Endothelial cell of umbilical vein (primary cell): ENCODE data around the gene SMARCE1. TPM values are rescaled to one million over a fixed set of nuclear protein-coding genes. Genes with fewer than 3 reads are reported as not detected.

Source experiments
- BruUV-seq: library from RNA; stranded (reverse); fragments of 400-500 nt; replicated peaks from 2 replicates; lab custom pipeline; 2021; lab: Mats Ljungman, UMichigan
- CTCF ChIA-PET: fragments of 300-600, 350-600 bp; sonication (Branson Sonifier 250); formaldehyde crosslinking; loops from one replicate; lab custom pipeline; 2021; ENCODE audit warnings: antibody characterized with exemption, inconsistent platforms; lab: Charles Lee
- POLR2A ChIA-PET: fragments of 300-600, 350-600 bp; sonication (Branson Sonifier 250); formaldehyde crosslinking; loops from one replicate; lab custom pipeline; 2021; ENCODE audit warnings: antibody characterized with exemption, inconsistent platforms; lab: Charles Lee
- DNase-seq: peaks from one replicate; pipeline ENCODE4 v3.0.0-alpha.2; 2011; ENCODE audit warnings: low read depth, low spot score
- FAIRE-seq: peaks from 2 replicates; lab custom pipeline; 2011; peaks lifted over from hg19 to GRCh38; lab: Jason Lieb, UNC
- H2AFZ ChIP-seq: 2 replicates; pipeline ENCODE4 v1.6.0; 2012; ENCODE audit warnings: low read depth, low read length, control low read depth, inconsistent platforms
- H3K27ac ChIP-seq: 2 replicates; pipeline ENCODE4 v1.5.1; 2011; ENCODE audit warnings: low read depth, mild to moderate bottlenecking, control low read depth, low read length, moderate library complexity; ENCODE audit not compliant: insufficient read depth
- H3K27me3 ChIP-seq, 2 experiments: 2 replicates each; pipeline versions ENCODE4 v1.6.0 to v1.6.1; 2011; ENCODE audit warnings: low read length in 2 of 2, mixed read lengths in 1 of 2; ENCODE audit not compliant: control insufficient read depth in 2 of 2, insufficient read depth in 2 of 2
- H3K36me3 ChIP-seq, 2 experiments: 2 replicates in 1 of 2; 3 replicates in 1 of 2; pipeline ENCODE4 v1.5.1; 2011; ENCODE audit warnings: low read length in 2 of 2, mild to moderate bottlenecking in 1 of 2, moderate library complexity in 1 of 2; ENCODE audit not compliant: control insufficient read depth in 2 of 2, insufficient read depth in 2 of 2; ENCODE audit errors: extremely low read depth in 1 of 2
- H3K4me1 ChIP-seq: 3 replicates; pipeline ENCODE4 v1.5.1; 2011; ENCODE audit warnings: mild to moderate bottlenecking, low read length; ENCODE audit not compliant: control insufficient read depth, insufficient read depth; ENCODE audit errors: extremely low read depth
- H3K4me2 ChIP-seq: 2 replicates; pipeline ENCODE4 v1.6.1; 2011; ENCODE audit warnings: low read length, control low read depth, mixed read lengths; ENCODE audit not compliant: insufficient read depth
- H3K4me3 ChIP-seq, 3 experiments: fragments of 200-600 bp in 1 of 3; sonication (generic), shearing (Covaris generic) in 1 of 3; replicated peaks in 1 of 3; 2 replicates each; pipeline ENCODE4 v1.5.1; 2011 to 2016; ENCODE audit warnings: control low read depth in 3 of 3, low read length in 3 of 3, mild to moderate bottlenecking in 2 of 3, inconsistent platforms in 1 of 3, low read depth in 1 of 3, moderate library complexity in 1 of 3; ENCODE audit not compliant: insufficient read depth in 1 of 3
- H3K79me2 ChIP-seq: 2 replicates; pipeline ENCODE4 v1.6.0; 2012; ENCODE audit warnings: low read length, inconsistent platforms; ENCODE audit not compliant: control insufficient read depth, insufficient read depth
- H3K9ac ChIP-seq: replicated peaks from 2 replicates; pipeline ENCODE3; 2011; ENCODE audit warnings: low read length, control low read depth; ENCODE audit not compliant: insufficient read depth; ENCODE audit errors: extremely low read depth
- H3K9me1 ChIP-seq: replicated peaks from 3 replicates; pipeline ENCODE4 v1.6.0; 2011; ENCODE audit warnings: mild to moderate bottlenecking, low read length; ENCODE audit not compliant: control insufficient read depth, insufficient read depth; ENCODE audit errors: extremely low read depth
- H3K9me3 ChIP-seq: replicated peaks from 2 replicates; pipeline ENCODE4 v1.5.1; 2012; ENCODE audit warnings: low read length, inconsistent platforms; ENCODE audit not compliant: control insufficient read depth, insufficient read depth
- H4K20me1 ChIP-seq: replicated peaks from 2 replicates; pipeline ENCODE3; 2011; ENCODE audit warnings: mild to moderate bottlenecking, low read length; ENCODE audit not compliant: control insufficient read depth, insufficient read depth; ENCODE audit errors: extremely low read depth
- EZH2 ChIP-seq: IDR thresholded peaks from 2 replicates; pipeline ENCODE4 v1.6.1; 2012; ENCODE audit warnings: borderline replicate concordance, low read depth, mild to moderate bottlenecking, moderate library complexity, low read length, inconsistent platforms; ENCODE audit not compliant: severe bottlenecking
- FOS ChIP-seq: IDR thresholded peaks from 2 replicates; pipeline ENCODE4 v1.6.1; 2011; ENCODE audit warnings: mild to moderate bottlenecking, low read length, moderate library complexity, borderline replicate concordance; ENCODE audit not compliant: insufficient read depth
- GATA2 ChIP-seq: IDR thresholded peaks from 2 replicates; pipeline ENCODE4 v1.7.0; 2011; ENCODE audit warnings: low read depth, mild to moderate bottlenecking, moderate library complexity, mixed read lengths, low read length; ENCODE audit not compliant: insufficient read length, insufficient read depth
- JUN ChIP-seq: IDR thresholded peaks from 2 replicates; pipeline ENCODE4 v1.6.1; 2011; ENCODE audit warnings: borderline replicate concordance, low read depth; ENCODE audit not compliant: insufficient read length, insufficient read depth
- MYC ChIP-seq: IDR thresholded peaks from one replicate; pipeline ENCODE4 v1.6.1; 2011; ENCODE audit warnings: mild to moderate bottlenecking, low read depth, low read length
- POLR2A ChIP-seq: IDR thresholded peaks from 2 replicates; pipeline ENCODE4 v1.6.1; 2012; ENCODE audit warnings: low read depth, mild to moderate bottlenecking, control low read depth, low read length
- POLR2AphosphoS5 ChIP-seq: IDR thresholded peaks from 2 replicates; pipeline ENCODE4 v1.6.1; 2012; ENCODE audit warnings: low read depth, mild to moderate bottlenecking, control low read depth, low read length, moderate library complexity; ENCODE audit not compliant: insufficient read depth
- dilution Hi-C: fragments of 300-500 bp; cut with MboI; formaldehyde crosslinking; loops from one replicate; pipeline ENCODE4 v1.15.0; 2019; ENCODE audit warnings: low sequenced_read_pairs; ENCODE audit not compliant: extremely low pct_ligation_motif_present
- intact Hi-C: fragments of 100-400 bp; cut with micrococcal nuclease; formaldehyde crosslinking; loops from one replicate; pipeline ENCODE4 v1.10.0; 2022
- polyA plus RNA-seq, 4 experiments: library from polyadenylated mRNA; depleted of rRNA in 3 of 4; stranded (reverse) in 3 of 4; unstranded in 1 of 4; fragments of >200 nt; gene quantifications; 2 replicates each; pipeline versions ENCODE4 v1.2.1 to v1.2.3, GENCODE V29; 2011 to 2012; ENCODE audit warnings: missing spikeins in 1 of 4
- total RNA-seq: library from RNA; stranded (reverse); gene quantifications from 2 replicates; pipeline ENCODE4 v1.2.3, GENCODE V29; 2021
- TF ChIP-seq, protein P1 (sequence below), 2 donors: IDR thresholded peaks; 1 replicate in 1 of 2; 2 replicates in 1 of 2; pipeline ENCODE4 v1.5.1; 2011; ENCODE audit warnings: low read length in 2 of 2, mild to moderate bottlenecking in 2 of 2, moderate library complexity in 2 of 2, control low read depth in 1 of 2, inconsistent platforms in 1 of 2, low read depth in 1 of 2; ENCODE audit not compliant: insufficient read depth in 1 of 2; ENCODE audit errors: extremely low read depth in 1 of 2
- TF ChIP-seq, protein P2 (sequence below): IDR thresholded peaks from 2 replicates; pipeline ENCODE4 v1.6.1; 2011; ENCODE audit not compliant: insufficient read depth, insufficient read length

The SMARCE1 gene
- total and polyA plus RNA-seq, 2 donors (not counting 3 experiments of a cell fraction or from before 2014, with no cell fraction given), result 28.4 to 127 TPM

DNA sequence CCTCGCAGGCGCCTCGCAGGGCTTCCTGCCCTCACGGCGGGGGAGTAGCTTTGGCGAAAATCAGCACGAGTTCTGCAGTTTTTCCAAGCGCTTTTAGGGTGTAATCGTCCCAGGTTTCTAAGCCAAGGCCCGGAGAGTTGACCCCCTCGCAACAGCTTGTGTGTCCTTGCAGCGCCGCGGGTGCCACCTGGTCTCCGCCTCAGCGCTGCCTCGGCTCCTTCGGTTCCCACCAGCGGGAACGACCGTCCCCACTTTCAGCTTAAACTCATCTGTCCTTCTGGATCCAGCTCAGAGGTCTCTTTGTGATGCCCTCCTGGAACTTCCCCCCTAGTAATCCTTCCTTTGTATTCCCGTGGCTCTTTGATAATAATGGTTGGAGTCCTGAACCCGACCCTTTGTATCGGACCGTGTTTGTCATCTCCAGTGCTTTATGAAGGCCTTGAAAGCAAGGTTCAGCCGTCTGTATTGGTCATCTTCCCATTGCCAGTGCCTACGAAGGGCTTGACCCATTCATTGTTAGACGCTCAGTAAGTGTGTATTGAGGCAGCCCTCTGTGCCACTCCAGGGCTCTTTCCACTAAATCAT lies 858 bp upstream of the SMARCE1 start:
- FAIRE-seq (peak; percentile 21), DNase-seq (peak; percentile 53)
- Histone ChIP-seq H2AFZ (peak overlapping the region; percentile 94), H3K27ac (peak overlapping the region; percentile 96), H3K79me2 (peaks cover 42% of the 10 kb centered on the region), H3K9me3 (no peaks in the 10 kb centered on the region), H3K4me2 (peak overlapping the region; percentile 74), H3K4me1 (peaks cover 22% of the 10 kb centered on the region), H3K4me3 (peak overlapping the region; percentile 62 to 100 (median 100)), H4K20me1 (peaks cover 2% of the 10 kb centered on the region), H3K9me1 (no peaks in the 10 kb centered on the region), H3K27me3 (no peaks in the 10 kb centered on the region), H3K9ac (peak overlapping the region; percentile 100), H3K36me3 (peaks cover under 1 to 14% of the 10 kb centered on the region in 2 experiments)
- dilution Hi-C loops (no loop called here), intact Hi-C loops (loop anchor here (1.0 to 10.0 kb wide), 3 partner anchors 143 to 1016 kb away; no protein-coding TSS in a partner anchor)
- CTCF ChIA-PET, result interaction anchor here (0.6 to 2.8 kb wide), 5 partner anchors 21 to 1014 kb away, joined by 3 to 11 read pairs (median 4); no protein-coding TSS in a partner anchor
- BruUV-seq, result TSS peak; percentile 59
- TF ChIP-seq EZH2 (no peak), FOS (no peak), GATA2 (no peak), POLR2AphosphoS5 (no peak), POLR2A (peak; percentile 11), JUN (no peak), MYC (no peak)
- TF ChIP-seq, protein P1, sequence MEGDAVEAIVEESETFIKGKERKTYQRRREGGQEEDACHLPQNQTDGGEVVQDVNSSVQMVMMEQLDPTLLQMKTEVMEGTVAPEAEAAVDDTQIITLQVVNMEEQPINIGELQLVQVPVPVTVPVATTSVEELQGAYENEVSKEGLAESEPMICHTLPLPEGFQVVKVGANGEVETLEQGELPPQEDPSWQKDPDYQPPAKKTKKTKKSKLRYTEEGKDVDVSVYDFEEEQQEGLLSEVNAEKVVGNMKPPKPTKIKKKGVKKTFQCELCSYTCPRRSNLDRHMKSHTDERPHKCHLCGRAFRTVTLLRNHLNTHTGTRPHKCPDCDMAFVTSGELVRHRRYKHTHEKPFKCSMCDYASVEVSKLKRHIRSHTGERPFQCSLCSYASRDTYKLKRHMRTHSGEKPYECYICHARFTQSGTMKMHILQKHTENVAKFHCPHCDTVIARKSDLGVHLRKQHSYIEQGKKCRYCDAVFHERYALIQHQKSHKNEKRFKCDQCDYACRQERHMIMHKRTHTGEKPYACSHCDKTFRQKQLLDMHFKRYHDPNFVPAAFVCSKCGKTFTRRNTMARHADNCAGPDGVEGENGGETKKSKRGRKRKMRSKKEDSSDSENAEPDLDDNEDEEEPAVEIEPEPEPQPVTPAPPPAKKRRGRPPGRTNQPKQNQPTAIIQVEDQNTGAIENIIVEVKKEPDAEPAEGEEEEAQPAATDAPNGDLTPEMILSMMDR (IDR thresholded peaks at IDR 0.05; ENCODE audit: extremely low read depth in 1 of 2, insufficient read depth in 1 of 2, low read depth in 1 of 2, low read length in 2 of 2), result no peak
- TF ChIP-seq, protein P2, sequence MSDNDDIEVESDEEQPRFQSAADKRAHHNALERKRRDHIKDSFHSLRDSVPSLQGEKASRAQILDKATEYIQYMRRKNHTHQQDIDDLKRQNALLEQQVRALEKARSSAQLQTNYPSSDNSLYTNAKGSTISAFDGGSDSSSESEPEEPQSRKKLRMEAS, result no peak
- POLR2A ChIA-PET, result no interaction called here
